ENCODE data around the gene NRDE2. TPM values are rescaled to one million over a fixed set of nuclear protein-coding genes. Genes with fewer than 3 reads are reported as not detected.

The NRDE2 gene
- total and polyA plus RNA-seq, 2 experiments from 2014 or later: 20.0 to 21.9 TPM

GRCh38 chr14:90273532-90273931, 58.2 kb downstream of the NRDE2 start:
- Histone ChIP-seq H4K20me1 (ENCODE audit: insufficient read depth, poor library complexity, severe bottlenecking) (no peaks in the 10 kb centered on the region), H3K9me3 (ENCODE audit: low read depth) (no peaks in the 10 kb centered on the region), H3K4me1 (ENCODE audit: insufficient read depth) (no peaks in the 10 kb centered on the region), H3K79me2 (no peaks in the 10 kb centered on the region), H3K4me2 (no peak overlapping the region), H2AFZ (no peak overlapping the region), H3K36me3 (replicated peaks; ENCODE audit: insufficient read depth, low read depth) (no peaks in the 10 kb centered on the region), H3K27ac (no peak overlapping the region), H3K27me3 (no peaks in the 10 kb centered on the region), H3K9me2 (replicated peaks; ENCODE audit: insufficient read depth) (no peaks in the 10 kb centered on the region), H3K4me3 (no peak overlapping the region)
- no peak for DNase-seq (ENCODE audit: low spot score)
- TF ChIP-seq, protein P1, sequence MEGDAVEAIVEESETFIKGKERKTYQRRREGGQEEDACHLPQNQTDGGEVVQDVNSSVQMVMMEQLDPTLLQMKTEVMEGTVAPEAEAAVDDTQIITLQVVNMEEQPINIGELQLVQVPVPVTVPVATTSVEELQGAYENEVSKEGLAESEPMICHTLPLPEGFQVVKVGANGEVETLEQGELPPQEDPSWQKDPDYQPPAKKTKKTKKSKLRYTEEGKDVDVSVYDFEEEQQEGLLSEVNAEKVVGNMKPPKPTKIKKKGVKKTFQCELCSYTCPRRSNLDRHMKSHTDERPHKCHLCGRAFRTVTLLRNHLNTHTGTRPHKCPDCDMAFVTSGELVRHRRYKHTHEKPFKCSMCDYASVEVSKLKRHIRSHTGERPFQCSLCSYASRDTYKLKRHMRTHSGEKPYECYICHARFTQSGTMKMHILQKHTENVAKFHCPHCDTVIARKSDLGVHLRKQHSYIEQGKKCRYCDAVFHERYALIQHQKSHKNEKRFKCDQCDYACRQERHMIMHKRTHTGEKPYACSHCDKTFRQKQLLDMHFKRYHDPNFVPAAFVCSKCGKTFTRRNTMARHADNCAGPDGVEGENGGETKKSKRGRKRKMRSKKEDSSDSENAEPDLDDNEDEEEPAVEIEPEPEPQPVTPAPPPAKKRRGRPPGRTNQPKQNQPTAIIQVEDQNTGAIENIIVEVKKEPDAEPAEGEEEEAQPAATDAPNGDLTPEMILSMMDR (IDR thresholded peaks at IDR 0.05; ENCODE audit: poor library complexity): no peak
- TF ChIP-seq EZH2 (IDR thresholded peaks at IDR 0.05; ENCODE audit: borderline replicate concordance) (no peak), EZH2phosphoT487 (IDR thresholded peaks at IDR 0.05; ENCODE audit: low read depth, severe bottlenecking, unreplicated experiment) (no peak)
- WGBS (ENCODE audit: low lambda C conversion rate, missing lambda C conversion rate): 90% methylated on average over 8 of the region's 8 CpGs

DNA sequence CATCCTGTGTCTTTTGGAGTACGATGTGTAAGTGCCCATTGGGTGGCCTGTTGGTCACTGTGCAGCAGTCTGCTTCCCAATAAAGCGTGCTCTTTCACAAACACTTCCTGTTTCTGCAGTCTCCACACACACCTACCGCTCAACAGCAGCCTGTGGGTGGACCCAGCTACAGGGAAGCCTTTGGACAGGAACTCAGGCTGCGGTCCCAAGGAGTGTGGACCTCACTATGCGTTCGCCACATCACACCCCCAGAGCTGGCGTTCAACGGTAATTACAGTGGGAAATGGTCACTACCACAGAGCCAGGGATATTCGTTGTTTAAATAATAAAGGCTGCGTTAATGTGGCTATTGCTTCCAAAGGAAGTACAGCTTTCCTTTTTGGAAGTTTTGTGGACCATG, 59.2 kb downstream of the NRDE2 start:
- TF ChIP-seq EZH2phosphoT487 (IDR thresholded peaks at IDR 0.05; ENCODE audit: low read depth, severe bottlenecking, unreplicated experiment): no peak
- no peak for TF ChIP-seq EZH2 (IDR thresholded peaks at IDR 0.05; ENCODE audit: borderline replicate concordance)
- TF ChIP-seq, protein P1 (IDR thresholded peaks at IDR 0.05; ENCODE audit: poor library complexity): no peak
- H3K9me3 ChIP-seq (ENCODE audit: low read depth): no peaks in the 10 kb centered on the region
- no peak overlapping the region for H3K27ac ChIP-seq
- no peak overlapping the region for H3K4me2 ChIP-seq
- no peak overlapping the region for H2AFZ ChIP-seq
- DNase-seq (ENCODE audit: low spot score): no peak
- WGBS (ENCODE audit: low lambda C conversion rate, missing lambda C conversion rate): 96% methylated on average over 10 of the region's 10 CpGs
- H3K4me3 ChIP-seq: no peak overlapping the region
- no peaks in the 10 kb centered on the region for H3K79me2 ChIP-seq
- H3K27me3 ChIP-seq: no peaks in the 10 kb centered on the region
- no peaks in the 10 kb centered on the region for H3K36me3 ChIP-seq (replicated peaks; ENCODE audit: insufficient read depth, low read depth)
- no peaks in the 10 kb centered on the region for H3K4me1 ChIP-seq (ENCODE audit: insufficient read depth)
- no peaks in the 10 kb centered on the region for H3K9me2 ChIP-seq (replicated peaks; ENCODE audit: insufficient read depth)
- no peaks in the 10 kb centered on the region for H4K20me1 ChIP-seq (ENCODE audit: insufficient read depth, poor library complexity, severe bottlenecking)

DNA sequence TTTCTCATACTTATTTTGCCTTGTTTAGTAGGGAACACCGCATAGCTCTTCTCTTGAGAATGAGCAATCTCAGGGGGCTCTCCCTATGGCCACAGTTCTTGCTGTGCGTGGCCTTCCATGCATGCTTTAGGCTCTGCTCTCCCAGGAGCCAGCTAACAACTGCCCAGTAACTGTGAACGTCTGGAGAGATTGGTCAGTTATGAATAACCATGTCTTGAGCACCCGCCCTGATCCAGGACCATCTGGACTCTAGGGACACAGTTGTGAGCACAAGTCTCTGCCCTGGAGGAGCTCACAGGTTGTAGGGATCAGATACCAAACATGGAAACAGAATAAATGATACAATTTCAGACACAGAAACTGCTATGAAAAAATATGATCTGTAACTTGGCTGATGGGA, 63.3 kb downstream of the NRDE2 start:
- WGBS (ENCODE audit: low lambda C conversion rate, missing lambda C conversion rate): 99% methylated on average over 4 of the region's 4 CpGs
- Histone ChIP-seq H3K4me3 (no peak overlapping the region), H3K4me2 (no peak overlapping the region), H3K9me2 (replicated peaks; ENCODE audit: insufficient read depth) (no peaks in the 10 kb centered on the region), H3K9me3 (ENCODE audit: low read depth) (no peaks in the 10 kb centered on the region), H2AFZ (no peak overlapping the region), H3K4me1 (ENCODE audit: insufficient read depth) (no peaks in the 10 kb centered on the region), H4K20me1 (ENCODE audit: insufficient read depth, poor library complexity, severe bottlenecking) (no peaks in the 10 kb centered on the region), H3K27ac (no peak overlapping the region), H3K79me2 (no peaks in the 10 kb centered on the region), H3K36me3 (replicated peaks; ENCODE audit: insufficient read depth, low read depth) (no peaks in the 10 kb centered on the region), H3K27me3 (no peaks in the 10 kb centered on the region)
- no peak for DNase-seq (ENCODE audit: low spot score)
- TF ChIP-seq, protein P1 (IDR thresholded peaks at IDR 0.05; ENCODE audit: poor library complexity): no peak
- TF ChIP-seq EZH2phosphoT487 (IDR thresholded peaks at IDR 0.05; ENCODE audit: low read depth, severe bottlenecking, unreplicated experiment) (no peak), EZH2 (IDR thresholded peaks at IDR 0.05; ENCODE audit: borderline replicate concordance) (no peak)

All from hepatocyte (in vitro differentiated cells).